GM19468 (cell line): ENCODE results near the gene EEF2KMT.
"Not testable (repeated sequence)": the region's sequence is repeated elsewhere in the genome, so short reads cannot be mapped to it uniquely, and the experiment has no call there.

Experiments
- ATAC-seq: cut with Tn5 transposase; IDR thresholded peaks from one replicate; pipeline ENCODE4 v1.9.1; 2021; ENCODE audit warnings: mild to moderate bottlenecking, moderate library complexity, moderate number of reproducible peaks; ENCODE audit not compliant: unreplicated experiment; ENCODE audit errors: extremely low read depth

Gene EEF2KMT, protein sequence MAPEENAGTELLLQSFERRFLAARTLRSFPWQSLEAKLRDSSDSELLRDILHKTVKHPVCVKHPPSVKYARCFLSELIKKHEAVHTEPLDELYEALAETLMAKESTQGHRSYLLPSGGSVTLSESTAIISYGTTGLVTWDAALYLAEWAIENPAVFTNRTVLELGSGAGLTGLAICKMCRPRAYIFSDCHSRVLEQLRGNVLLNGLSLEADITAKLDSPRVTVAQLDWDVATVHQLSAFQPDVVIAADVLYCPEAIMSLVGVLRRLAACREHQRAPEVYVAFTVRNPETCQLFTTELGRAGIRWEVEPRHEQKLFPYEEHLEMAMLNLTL

DNA sequence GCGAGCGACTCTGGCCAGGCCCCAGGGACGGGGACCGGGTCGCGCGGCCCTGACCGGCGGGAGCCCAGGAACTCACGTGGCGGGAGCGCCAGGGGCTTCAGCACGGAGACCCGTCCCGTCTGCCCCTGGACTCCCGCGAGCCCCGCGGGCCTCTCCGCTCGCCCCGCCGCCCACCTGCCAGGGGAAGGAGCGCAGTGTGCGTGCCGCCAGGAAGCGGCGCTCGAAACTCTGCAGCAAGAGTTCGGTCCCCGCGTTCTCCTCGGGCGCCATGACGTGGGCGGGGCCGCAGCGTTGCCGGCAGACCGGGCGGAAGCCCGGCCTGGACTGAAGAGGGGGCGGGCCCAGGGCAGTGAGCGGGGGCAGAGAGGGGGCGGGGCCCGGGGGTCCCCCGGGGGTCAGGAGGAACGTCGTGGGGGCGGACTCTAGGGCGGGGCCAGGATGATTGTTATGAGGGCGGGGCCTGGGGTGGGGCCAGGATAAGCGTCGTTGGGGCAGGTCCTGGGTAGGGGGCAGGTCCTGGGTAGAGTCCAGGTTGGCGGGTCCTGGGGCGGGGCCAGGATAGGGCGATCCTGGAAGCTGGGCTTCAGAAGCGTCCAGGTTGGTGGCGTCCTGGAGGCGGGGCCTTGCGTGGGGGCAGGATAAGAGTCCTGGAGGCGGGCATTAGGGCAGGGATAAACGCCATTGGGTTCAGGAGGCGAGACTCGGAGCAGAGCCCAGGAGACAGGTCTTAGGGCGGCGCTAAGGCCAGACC, at the start of gene EEF2KMT:
Gene EEF2KMT, minus strand, starts transcription at position 326 of the 751 bp plus-strand sequence. Its CDS starts 56 bp downstream, at position 270.
- ATAC-seq, result peak; percentile 37

DNA sequence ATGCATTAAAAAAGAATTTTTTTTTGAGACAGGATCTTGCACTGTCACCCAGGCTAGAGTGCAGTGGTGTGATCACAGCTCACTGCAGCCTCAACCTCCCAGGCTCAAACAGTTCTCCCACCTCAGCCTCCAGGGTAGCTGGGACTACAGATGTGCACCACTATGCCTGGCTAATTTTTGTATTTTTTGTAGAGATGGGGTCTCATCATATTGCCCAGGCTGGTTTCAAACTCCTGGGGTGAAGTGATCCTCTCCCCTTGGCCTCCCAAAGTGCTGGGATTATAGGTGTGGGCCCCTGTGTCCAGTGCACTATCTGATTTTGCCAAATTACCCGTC, 47.0 kb upstream of the EEF2KMT start:
- ATAC-seq, result not testable (repeated sequence)

DNA sequence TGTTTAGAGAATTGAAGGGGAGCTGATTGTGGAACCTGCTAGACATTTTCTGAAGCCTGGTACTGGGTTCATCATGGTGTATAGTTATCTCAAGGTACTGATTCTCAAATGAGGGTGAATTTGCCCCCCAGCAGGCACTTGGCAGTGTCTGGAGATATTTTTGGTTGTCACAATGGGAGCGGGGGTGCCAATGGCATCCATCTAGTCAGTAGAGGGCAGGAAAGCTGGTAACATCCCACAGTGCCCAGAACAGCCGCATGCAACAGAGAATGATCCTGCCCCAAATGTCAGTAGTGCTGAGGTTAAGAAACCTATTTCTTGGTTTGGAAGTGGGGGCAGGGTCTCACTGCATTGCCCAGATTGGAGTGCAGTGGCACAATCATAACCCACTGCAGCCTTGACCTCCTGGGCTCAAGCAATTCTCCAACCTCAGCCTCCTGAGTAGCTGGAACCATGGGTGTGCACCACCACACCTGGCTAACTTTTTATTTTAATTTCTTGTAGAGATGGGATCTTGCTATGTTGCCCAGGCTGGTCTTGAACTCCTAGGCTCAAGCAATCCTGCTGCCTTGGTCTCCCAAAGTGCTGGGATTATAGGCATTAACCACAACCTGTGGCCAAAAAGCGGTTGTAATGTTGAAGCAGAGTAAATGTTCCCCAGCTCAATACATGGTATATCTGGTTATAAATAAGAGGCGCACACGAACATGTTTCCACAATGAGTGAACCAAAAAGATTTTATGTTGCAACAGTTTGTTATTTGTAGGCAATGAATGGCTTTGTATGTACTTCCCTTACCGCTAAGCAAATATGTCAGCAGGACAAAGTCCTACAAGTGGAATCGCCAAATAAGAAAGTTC, 46.4 kb upstream of the EEF2KMT start:
- ATAC-seq, result no peak

DNA sequence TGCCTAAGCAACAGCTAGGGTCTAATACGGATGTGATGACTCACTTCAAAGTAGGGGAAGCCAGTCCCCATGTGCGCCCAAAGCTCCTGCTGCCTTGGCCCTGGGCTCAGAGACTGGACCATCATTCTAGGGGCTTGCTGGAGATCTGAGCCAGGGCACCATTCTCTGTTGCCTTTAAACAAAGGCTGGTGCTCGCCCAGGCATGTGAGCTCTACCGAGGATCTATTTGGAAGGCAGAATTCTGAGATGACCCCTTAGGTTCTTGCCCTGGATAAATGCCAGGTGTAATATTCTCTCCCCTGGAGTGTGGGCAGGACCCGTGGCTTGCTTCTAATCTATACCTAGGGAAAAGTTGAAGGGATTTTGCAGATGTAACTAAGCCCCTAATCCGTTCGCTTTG, 42.6 kb upstream of the EEF2KMT start:
- not testable (repeated sequence) for ATAC-seq

DNA sequence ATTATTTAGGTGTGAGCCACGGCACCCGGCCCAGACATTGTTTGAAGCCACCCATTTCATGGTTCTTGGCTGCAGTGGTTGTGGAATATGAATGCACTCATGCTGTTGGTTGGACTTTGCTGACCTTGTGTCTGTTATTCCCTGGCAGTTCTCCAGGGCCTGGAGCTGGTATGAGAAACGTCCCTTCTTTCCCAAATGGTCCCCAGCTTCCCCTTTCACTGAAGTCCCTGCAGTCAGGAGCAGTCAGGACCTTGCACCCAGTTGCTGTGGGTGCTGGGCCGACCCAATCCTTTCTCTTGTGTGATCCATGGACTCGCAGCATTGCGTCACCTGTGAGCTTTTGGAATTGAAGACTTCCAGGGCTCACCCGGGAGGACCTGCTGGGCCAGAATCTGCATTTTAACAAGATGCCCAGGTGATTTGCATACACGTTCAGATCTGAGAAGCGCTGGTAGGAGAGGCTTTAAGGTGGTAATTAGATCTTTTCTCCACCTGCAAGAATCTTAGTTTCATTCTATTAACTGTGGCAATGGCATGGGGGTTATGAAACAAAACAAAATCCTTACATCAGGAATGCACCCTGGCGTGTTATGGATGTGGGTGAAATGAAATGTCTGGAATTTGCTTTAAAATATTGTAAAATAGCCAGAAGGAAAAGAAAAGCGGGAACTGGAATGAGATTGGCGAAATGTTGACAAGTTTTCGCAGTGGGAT, 37.3 kb upstream of the EEF2KMT start:
- ATAC-seq, result not testable (repeated sequence)

DNA sequence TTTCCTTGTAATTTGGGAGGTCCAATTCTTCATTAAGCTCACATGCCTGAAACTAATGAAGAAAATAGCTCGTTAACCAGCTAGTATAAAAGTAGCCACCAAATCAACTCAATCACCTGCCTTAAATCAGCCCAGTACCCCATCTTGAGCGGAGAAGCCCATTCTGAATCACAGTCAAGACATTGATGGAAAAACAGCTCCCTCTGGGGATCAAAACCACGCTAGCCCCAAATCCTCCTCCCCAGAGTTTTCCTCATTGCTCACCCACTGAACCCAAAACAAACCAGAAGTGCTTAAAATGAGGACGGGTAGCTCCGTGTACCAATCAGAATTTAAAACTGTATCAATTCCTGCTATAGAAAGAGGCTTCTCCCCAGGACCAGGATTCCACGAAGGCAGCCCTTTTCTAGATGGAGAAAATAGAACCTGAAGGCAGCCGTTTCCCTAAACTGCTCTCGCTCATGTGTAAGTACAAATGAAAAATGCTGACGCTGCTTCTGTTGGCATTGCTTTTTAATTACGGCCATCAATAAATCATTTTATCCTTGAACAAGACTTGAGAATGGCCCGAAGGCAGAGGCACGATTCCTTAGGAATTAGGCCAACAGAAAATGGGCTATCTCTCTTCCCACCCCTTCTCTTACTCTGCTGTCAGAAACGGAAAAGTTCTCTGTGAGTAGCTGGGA, 35.5 kb upstream of the EEF2KMT start:
- not testable (repeated sequence) for ATAC-seq

DNA sequence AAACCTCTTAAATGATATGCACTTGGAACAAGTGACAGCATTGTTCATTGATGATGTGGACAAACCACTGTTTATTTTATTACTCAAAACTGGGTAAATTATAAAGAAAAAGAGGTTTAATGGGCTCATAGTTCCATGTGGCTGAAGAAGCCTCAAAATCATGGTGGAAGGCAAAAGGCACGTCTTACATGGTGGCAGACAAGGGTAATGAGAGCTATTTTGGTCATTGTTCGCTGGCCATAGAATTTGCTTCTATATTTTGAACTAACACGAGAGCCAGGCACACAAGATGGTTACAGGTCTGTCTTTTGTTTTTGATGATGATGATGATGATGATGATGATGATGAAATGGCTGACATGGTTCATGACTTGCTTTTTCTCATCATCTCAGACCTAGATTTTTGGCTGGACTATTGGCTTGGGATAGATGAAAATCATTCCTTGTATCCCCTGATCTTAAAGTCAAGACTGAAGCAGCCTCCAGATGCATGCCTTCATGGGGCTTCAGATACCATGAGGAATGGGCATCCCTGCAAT, 33.9 kb upstream of the EEF2KMT start:
- not testable (repeated sequence) for ATAC-seq

DNA sequence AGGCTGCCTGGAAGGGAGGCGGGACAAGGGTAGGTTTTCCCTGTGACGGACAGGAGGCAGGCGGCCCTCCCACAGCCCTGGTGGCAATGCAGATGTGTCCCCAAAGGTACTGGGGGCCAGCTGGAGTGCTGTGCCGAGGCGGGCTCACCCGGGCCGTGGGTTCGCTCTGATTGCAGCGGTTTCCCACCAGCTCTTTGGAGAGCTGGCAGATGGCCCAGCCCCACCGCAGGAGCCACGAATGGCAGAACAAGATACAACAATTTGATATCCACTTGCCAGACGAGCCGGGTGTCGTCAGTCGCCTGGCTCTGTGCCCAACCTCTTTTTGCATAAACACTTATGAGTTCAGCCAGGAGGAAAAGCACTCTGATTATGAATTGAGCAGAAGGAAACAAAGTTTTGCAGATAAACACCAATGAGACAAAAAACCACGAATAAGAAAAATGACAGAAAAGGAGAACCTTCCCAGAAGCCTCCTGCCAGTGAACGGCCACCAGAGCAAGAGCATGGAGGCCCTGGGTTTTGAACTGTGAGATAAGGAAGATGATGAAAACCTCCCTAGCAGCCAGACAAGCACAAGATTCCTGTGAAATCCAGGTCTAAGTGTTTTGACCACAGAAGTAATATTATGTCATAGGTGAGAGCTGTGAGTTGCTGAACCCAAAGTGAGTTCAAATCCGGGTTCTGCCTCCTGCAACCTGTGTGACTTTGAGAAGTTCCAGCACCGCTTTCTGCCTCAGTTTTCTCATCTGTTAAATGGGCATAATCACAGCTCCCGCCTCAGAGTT, 19.9 kb upstream of the EEF2KMT start:
- not testable (repeated sequence) for ATAC-seq

DNA sequence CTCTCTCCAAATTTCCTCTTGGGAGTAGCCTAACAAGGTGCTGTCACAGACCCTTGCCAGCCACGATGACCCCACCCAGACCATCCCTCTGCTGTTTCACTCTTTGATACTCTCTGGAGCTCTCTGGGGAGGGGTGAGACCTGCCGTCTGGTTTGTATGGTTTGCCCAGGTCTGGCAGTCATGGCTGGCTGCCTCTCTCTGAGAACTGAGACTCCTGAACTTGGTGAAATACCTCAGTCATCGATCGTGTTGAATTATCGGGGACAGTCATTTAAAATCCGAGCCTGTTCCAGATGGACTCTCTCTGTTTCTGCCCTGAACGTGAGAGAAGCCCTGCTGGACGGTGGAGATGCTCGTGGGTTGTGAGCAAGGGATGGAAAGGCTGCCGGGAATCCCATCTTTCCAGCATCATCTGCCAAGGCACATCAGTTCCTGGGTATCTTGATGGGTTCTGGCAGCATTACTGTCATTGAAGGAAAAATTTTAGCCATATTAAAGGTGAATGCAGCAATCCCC, 19.2 kb upstream of the EEF2KMT start:
- ATAC-seq, result not testable (repeated sequence)

DNA sequence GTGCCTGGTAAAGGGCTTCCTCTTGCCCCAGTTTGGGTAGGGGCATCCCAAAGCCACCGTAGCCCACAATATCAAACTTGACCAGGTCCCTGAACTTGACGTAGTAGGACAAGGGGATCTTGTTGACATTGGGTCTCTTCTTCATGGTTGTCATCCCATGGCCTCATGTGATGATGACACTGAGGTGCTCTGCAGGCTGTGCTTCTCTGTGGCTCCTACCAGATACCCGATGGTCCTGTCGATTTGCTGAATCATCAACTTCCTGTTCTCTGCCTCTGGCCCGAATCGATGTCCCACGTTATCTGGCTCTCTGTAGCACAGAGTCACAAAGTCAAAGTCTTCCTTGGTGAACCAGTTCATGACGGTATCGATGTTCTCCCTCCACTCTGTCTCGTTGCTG, 13.3 kb upstream of the EEF2KMT start:
- ATAC-seq, result not testable (repeated sequence)

DNA sequence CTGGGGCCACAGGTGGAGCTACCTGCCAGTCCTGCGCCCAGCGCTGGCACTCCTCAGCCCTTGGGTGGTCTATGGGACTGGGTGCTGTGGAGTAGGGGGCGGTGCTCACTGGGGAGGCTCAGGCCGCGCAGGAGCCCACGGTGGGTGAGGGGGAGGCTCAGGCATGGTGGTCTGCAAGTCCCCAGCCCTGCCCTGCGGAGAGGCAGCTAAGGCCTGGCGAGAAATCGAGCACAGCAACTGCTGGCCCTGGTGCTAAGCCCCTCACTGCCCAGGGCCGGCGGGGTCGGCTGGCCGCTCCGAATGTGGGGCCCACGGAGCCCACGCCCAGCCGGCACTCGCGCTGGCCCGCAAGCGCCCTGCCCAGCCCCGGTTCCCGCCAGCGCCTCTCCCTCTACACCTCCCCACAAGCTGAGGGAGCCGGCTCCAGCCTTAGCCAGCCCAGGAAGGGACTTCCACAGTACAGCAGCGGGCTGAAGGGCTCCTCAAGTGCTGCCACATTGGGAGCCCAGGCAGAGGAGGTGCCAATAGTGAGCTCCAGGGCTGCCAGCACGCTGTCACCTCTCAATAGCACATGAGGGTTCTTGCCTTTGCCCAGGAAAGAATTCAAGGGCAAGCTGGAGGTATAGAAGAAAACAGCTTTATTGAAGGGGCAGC, 11.0 kb upstream of the EEF2KMT start:
- ATAC-seq, result no peak

DNA sequence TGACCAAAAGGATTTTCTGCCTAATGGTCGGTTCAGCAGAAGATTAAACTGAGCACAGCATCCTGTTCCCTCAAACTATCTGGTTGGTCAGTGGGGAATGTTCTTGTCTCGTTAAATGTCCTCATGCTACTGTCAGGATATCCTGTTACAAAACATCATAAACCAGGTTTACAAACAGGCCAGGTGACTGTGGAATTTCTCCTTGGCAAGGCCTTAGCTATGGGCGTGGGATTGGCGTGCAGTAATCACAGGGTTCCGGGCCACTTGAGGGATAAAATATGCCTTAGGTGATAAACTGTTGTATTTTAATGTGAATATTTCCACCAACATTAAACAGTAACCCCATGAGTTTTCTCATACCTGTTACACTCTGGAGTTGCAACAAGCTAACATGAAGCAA, 7.4 kb upstream of the EEF2KMT start:
- not testable (repeated sequence) for ATAC-seq

DNA sequence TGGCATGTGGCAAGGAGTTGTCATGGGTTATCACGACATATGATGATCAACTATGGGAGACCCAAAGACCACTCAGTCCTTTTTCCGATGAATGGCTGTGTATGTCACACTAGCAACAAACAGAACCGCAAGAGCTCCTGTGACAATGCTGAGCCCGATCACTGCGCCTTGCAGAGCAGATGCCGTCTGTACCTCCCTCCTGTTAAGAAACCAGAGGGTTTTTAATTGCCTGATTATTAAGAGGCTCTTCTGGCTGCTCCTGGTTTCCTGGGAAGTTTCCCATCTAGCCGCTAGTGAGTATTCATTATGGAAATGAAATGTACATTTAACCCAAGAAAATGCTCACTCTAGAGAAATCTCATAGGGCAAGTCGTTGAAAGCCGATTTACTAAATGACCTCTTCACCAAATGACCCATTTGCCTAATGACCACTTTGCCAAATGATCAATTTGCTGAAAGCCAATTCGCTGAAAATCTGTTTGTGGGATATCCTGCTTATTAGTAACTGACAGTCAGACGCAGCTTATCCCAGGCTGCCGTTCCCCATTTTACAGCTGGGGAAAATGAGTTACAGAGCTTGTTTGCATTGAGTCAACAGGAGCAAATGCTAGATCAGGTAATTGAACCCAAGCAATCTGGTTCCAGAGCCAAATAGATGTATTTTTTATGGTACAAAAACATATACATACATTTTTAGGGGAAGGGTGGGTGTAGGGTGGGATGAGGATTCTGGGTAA, 5.9 kb upstream of the EEF2KMT start:
- not testable (repeated sequence) for ATAC-seq

DNA sequence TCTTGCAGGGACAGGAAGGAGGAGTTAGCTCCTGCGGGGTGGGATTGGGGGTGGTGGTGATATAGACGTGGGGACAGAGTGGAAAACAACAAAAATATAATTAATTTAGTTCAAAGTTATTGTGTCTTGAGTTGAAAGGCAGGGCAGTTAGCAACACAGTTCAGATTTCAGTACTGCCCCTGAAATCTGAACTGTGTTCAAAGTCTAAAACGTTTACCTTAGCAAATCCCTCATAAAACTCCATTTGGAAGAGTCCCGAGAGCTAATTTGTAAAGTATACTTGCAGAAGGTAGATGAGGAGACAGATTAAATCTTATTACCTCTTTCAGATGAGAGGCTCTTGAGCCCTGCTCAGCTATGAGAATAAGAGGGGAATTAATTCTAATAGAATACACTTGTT, 1.6 kb upstream of the EEF2KMT start:
- ATAC-seq, result not testable (repeated sequence)

DNA sequence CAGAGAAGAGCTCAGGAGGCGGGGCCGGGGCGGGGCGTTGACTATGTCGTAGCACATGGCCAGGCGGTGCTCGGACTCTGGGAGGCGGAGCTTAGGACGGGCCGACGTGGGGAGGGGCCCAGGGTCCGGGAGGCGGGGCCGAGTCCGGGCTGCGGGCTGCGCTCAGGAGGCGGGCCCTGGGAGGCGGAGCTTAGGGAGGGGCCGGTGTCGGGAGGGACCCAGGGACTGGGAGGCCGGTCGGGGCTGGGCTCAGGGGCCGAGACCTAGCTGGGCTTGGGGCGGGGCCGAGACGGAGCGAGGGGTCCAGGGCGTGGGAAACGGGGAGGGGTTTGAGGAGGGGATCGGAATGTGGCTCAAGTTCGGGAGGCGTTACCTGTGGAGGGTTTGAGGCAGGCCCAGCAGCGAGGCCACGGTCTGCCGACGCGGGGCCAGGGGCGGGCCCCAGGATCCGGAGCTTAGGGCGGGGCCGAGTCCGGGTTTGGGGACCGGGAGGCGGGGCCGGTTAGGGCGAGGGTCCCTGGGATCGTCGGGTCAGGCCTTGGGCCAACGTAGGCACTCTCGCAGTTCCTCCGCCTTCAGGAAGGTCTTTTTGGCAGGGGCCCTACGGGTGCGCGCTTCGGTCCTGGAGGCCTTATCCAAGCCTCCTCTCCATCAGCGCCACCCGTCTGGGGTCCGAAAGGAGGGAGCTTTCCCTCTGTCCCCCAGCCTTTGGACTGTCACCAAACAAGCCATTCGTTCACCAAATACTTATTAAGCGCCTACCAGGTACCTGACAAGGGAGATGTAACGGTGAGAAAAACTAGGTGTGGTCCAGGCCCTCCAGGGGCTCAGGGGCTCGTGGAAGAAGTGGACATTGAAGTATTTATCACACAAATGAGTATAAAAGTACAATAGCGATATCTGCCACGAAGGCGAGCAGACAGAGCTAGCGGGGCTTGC, 895 bp upstream of the EEF2KMT start:
- ATAC-seq, result not testable (repeated sequence)

DNA sequence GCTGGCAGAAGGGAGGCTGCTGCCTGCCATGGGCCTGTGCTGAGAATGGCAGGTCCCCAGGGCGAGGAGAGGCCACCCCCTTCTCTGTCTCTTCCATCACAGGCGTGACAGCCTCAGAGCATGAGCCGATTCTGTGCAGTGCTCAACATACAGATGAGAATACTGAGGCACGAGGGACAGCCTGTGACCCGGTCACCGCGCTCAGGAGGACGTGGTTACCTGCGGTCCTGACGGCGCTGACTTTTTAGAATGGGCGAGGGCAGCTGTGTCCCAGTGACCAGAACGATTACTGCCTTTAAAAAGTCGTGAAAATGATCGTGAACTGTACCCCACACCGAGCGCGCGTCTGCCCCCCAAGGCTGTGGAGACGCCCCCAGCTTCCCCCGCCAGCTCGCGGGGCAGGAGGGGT, 530 bp downstream of the EEF2KMT start:
- ATAC-seq, result not testable (repeated sequence)
